ENCODE results near the gene ELP1. TPM values are rescaled to one million over a fixed set of nuclear protein-coding genes. Genes with fewer than 3 reads are reported as not detected.

Gene ELP1
- total RNA-seq, 1 experiment from 2014 or later, result 27.9 TPM

- ChIA-PET CTCF (no interaction called here), POLR2A (no interaction called here)
- H3K4me1 Mint-ChIP-seq, result no peaks in the 10 kb centered on the region
- ATAC-seq (no peak), DNase-seq (ENCODE audit: low spot score) (no peak)
- H3K36me3 Mint-ChIP-seq, result no peaks in the 10 kb centered on the region
- TF ChIP-seq, protein P1, sequence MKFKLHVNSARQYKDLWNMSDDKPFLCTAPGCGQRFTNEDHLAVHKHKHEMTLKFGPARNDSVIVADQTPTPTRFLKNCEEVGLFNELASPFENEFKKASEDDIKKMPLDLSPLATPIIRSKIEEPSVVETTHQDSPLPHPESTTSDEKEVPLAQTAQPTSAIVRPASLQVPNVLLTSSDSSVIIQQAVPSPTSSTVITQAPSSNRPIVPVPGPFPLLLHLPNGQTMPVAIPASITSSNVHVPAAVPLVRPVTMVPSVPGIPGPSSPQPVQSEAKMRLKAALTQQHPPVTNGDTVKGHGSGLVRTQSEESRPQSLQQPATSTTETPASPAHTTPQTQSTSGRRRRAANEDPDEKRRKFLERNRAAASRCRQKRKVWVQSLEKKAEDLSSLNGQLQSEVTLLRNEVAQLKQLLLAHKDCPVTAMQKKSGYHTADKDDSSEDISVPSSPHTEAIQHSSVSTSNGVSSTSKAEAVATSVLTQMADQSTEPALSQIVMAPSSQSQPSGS (CRISPR knock-in tag; IDR thresholded peaks at IDR 0.05; ENCODE audit: borderline replicate concordance, low read depth), result no peak
- no peak for TF ChIP-seq MLX (CRISPR knock-in tag; IDR thresholded peaks at IDR 0.05)
- TF ChIP-seq EMX1 (CRISPR knock-in tag; IDR thresholded peaks at IDR 0.05), result no peak
- no peak for TF ChIP-seq ZBTB21 (CRISPR knock-in tag; IDR thresholded peaks at IDR 0.05; ENCODE audit: borderline replicate concordance)
- TF ChIP-seq, protein P2, sequence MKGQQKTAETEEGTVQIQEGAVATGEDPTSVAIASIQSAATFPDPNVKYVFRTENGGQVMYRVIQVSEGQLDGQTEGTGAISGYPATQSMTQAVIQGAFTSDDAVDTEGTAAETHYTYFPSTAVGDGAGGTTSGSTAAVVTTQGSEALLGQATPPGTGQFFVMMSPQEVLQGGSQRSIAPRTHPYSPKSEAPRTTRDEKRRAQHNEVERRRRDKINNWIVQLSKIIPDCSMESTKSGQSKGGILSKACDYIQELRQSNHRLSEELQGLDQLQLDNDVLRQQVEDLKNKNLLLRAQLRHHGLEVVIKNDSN (CRISPR knock-in tag; IDR thresholded peaks at IDR 0.05), result no peak
- no peak for TF ChIP-seq TEAD4 (CRISPR knock-in tag; IDR thresholded peaks at IDR 0.05)
- TF ChIP-seq ZNF232 (CRISPR knock-in tag; IDR thresholded peaks at IDR 0.05), result no peak
- TF ChIP-seq NFYB (CRISPR knock-in tag; conservative IDR thresholded peaks at IDR 0.05; ENCODE audit: low read depth), result no peak
- TF ChIP-seq, protein P3, sequence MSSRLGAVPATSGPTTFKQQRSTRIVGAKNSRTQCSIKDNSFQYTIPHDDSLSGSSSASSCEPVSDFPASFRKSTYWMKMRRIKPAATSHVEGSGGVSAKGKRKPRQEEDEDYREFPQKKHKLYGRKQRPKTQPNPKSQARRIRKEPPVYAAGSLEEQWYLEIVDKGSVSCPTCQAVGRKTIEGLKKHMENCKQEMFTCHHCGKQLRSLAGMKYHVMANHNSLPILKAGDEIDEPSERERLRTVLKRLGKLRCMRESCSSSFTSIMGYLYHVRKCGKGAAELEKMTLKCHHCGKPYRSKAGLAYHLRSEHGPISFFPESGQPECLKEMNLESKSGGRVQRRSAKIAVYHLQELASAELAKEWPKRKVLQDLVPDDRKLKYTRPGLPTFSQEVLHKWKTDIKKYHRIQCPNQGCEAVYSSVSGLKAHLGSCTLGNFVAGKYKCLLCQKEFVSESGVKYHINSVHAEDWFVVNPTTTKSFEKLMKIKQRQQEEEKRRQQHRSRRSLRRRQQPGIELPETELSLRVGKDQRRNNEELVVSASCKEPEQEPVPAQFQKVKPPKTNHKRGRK (CRISPR knock-in tag; IDR thresholded peaks at IDR 0.05; ENCODE audit: borderline replicate concordance), result no peak
- no peak for TF ChIP-seq ZBTB43 (CRISPR knock-in tag; IDR thresholded peaks at IDR 0.05)
- H3K4me3 Mint-ChIP-seq, result no peak within 1 kb of the TSS
- H3K27me3 Mint-ChIP-seq (ENCODE audit: low read depth), result no peaks in the 10 kb centered on the region
- no peak within 1 kb of the TSS for H3K27ac Mint-ChIP-seq
- no peaks in the 10 kb centered on the region for H3K9me3 Mint-ChIP-seq
These were observed 71.9 kb downstream of the ELP1 start, which contains the start of gene ACTL7A for GRCh38 chr9:108861997-108862396. Gene ACTL7A, plus strand, starts transcription at chr9:108862266. Its CDS starts 57 bp downstream, at chr9:108862323.

DNA sequence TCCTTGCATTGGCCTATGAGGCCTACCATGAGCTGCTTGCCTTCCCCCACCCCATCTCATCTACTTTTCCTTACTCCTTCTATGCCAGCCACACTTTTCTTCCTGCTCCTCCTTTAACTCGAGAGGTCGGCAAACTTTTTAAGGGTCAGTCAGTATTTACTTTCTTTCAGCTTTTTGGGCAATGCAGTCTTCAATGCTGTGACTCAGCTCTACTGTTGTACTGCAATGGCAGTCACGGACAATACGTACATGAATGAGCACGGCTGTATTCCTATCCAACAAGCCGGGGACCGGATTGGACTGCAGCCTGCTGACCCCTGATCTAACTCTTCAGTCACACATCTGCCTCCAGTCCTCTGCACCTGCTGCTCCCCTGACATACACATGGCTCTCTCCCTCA is 72.5 kb downstream of the ELP1 start:
- ChIA-PET POLR2A (no interaction called here), CTCF (no interaction called here)
- Mint-ChIP-seq H3K36me3 (no peaks in the 10 kb centered on the region), H3K4me3 (no peak overlapping the region), H3K27ac (no peak overlapping the region), H3K9me3 (no peaks in the 10 kb centered on the region), H3K4me1 (no peaks in the 10 kb centered on the region), H3K27me3 (ENCODE audit: low read depth) (no peaks in the 10 kb centered on the region)
- DNase-seq (ENCODE audit: low spot score), result no peak
- ATAC-seq, result no peak
- TF ChIP-seq, protein P4, sequence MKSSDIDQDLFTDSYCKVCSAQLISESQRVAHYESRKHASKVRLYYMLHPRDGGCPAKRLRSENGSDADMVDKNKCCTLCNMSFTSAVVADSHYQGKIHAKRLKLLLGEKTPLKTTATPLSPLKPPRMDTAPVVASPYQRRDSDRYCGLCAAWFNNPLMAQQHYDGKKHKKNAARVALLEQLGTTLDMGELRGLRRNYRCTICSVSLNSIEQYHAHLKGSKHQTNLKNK (CRISPR knock-in tag; IDR thresholded peaks at IDR 0.05), result no peak
- TF ChIP-seq PRRX2 (CRISPR knock-in tag; IDR thresholded peaks at IDR 0.05) (no peak), ZBTB43 (CRISPR knock-in tag; IDR thresholded peaks at IDR 0.05) (no peak), JAZF1 (CRISPR knock-in tag; IDR thresholded peaks at IDR 0.05) (no peak), E2F4 (CRISPR knock-in tag; IDR thresholded peaks at IDR 0.05; ENCODE audit: borderline replicate concordance, low read depth) (no peak), ELF4 (CRISPR knock-in tag; IDR thresholded peaks at IDR 0.05; ENCODE audit: low read depth) (no peak), NR1H2 (CRISPR knock-in tag; IDR thresholded peaks at IDR 0.05) (no peak), PREB (CRISPR knock-in tag; IDR thresholded peaks at IDR 0.05; ENCODE audit: borderline replicate concordance) (no peak)
- TF ChIP-seq, protein P5, sequence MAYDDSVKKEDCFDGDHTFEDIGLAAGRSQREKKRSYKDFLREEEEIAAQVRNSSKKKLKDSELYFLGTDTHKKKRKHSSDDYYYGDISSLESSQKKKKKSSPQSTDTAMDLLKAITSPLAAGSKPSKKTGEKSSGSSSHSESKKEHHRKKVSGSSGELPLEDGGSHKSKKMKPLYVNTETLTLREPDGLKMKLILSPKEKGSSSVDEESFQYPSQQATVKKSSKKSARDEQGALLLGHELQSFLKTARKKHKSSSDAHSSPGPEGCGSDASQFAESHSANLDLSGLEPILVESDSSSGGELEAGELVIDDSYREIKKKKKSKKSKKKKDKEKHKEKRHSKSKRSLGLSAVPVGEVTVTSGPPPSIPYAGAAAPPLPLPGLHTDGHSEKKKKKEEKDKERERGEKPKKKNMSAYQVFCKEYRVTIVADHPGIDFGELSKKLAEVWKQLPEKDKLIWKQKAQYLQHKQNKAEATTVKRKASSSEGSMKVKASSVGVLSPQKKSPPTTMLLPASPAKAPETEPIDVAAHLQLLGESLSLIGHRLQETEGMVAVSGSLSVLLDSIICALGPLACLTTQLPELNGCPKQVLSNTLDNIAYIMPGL (CRISPR knock-in tag; IDR thresholded peaks at IDR 0.05), result no peak
- TF ChIP-seq, protein P6, sequence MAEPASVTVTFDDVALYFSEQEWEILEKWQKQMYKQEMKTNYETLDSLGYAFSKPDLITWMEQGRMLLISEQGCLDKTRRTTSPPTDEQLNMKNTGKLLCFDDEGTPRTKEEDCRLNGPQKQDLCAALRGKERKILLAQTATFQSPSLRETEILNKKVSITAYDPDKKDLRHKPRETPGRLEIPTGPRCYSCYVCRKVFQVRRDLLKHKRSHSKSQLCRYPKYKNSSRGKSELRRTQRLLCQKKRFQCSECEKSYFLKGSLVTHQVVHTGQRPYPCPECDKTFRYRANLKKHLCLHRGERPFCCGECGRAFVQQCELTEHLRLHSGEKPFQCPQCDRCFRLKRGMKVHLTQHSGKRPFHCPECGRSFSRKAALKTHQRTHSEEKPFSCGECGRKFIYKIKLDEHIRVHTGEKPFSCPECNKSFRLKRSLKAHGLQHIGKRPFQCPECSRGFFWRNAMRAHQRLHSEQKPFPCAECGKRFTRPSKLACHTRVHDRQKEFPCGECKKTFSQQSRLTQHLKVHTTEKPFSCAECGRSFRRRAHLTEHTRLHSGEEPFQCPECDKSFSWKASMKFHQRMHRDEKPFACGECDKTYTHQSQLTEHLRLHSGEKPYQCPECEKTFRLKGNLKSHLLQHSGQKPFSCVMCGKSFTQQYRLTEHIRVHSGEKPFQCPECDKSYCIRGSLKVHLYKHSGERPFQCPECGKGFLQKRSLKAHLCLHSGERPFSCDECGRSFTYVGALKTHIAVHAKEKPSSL (CRISPR knock-in tag; conservative IDR thresholded peaks at IDR 0.05), result no peak

Data from WTC11 (cell line).